DOHH2 (cell line): ENCODE data around the gene MAP2K3.

ENCODE experiments used
- H3F3A ChIP-seq: fragments of 200-600 bp; sonication (generic), shearing (Covaris generic); 2 replicates; pipeline ENCODE4 v1.6.0; 2016; ENCODE audit warnings: antibody characterized with exemption, mild to moderate bottlenecking; ENCODE audit not compliant: control insufficient read depth, insufficient read depth
- H3K27ac ChIP-seq: fragments of 200-600 bp; sonication (generic); 2 replicates; pipeline ENCODE4 v1.5.1; 2014; ENCODE audit warnings: low read depth, mild to moderate bottlenecking, low read length, moderate library complexity
- H3K27me3 ChIP-seq: fragments of 200-600 bp; sonication (generic); 2 replicates; pipeline ENCODE4 v1.6.1; 2014; ENCODE audit warnings: mild to moderate bottlenecking, low read length, mixed read lengths; ENCODE audit not compliant: control insufficient read depth
- H3K36me3 ChIP-seq: fragments of 200-600 bp; sonication (generic); 2 replicates; pipeline ENCODE4 v1.6.1; 2014; ENCODE audit warnings: mild to moderate bottlenecking, low read length, moderate library complexity, mixed read lengths; ENCODE audit not compliant: control insufficient read depth
- H3K4me1 ChIP-seq: fragments of 200-600 bp; sonication (generic); 2 replicates; pipeline ENCODE4 v1.6.1; 2014; ENCODE audit warnings: mild to moderate bottlenecking, low read length, mixed read lengths; ENCODE audit not compliant: control insufficient read depth
- H3K4me2 ChIP-seq: fragments of 200-600 bp; sonication (generic); 2 replicates; pipeline ENCODE4 v1.6.0; 2014; ENCODE audit warnings: mild to moderate bottlenecking, low read length, moderate library complexity
- H3K4me3 ChIP-seq: fragments of 200-600 bp; sonication (generic); 2 replicates; pipeline ENCODE4 v1.5.1; 2014; ENCODE audit warnings: mild to moderate bottlenecking, low read length, mixed read lengths
- H3K79me2 ChIP-seq: fragments of 200-600 bp; sonication (generic); 2 replicates; pipeline ENCODE4 v1.6.1; 2014; ENCODE audit warnings: mild to moderate bottlenecking, low read length, mixed read lengths; ENCODE audit not compliant: control insufficient read depth
- H3K9me2 ChIP-seq: fragments of 200-600 bp; sonication (generic); replicated peaks from 2 replicates; pipeline ENCODE4 v1.6.1; 2014; ENCODE audit warnings: mild to moderate bottlenecking, low read length, mixed read lengths; ENCODE audit not compliant: control insufficient read depth
- H3K9me3 ChIP-seq: fragments of 200-600 bp; sonication (generic); 2 replicates; pipeline ENCODE4 v1.6.1; 2014; ENCODE audit warnings: antibody characterized with exemption, low read length, mixed read lengths; ENCODE audit not compliant: control insufficient read depth, insufficient read depth
- H4K20me1 ChIP-seq: fragments of 200-600 bp; sonication (generic); 2 replicates; pipeline ENCODE4 v1.6.0; 2014; ENCODE audit warnings: low read depth, mild to moderate bottlenecking, antibody characterized with exemption, low read length, moderate library complexity; ENCODE audit not compliant: control insufficient read depth, insufficient read depth
- EZH2phosphoT487 ChIP-seq: fragments of 200-600 bp; sonication (generic); IDR thresholded peaks from 2 replicates; pipeline ENCODE4 v1.6.1; 2017; ENCODE audit warnings: borderline replicate concordance, mild to moderate bottlenecking, antibody characterized with exemption, low read length, moderate library complexity, mixed read lengths
- TF ChIP-seq, protein P1 (sequence below): fragments of 200-600 bp; sonication (generic); IDR thresholded peaks from one replicate; pipeline ENCODE4 v1.5.1; 2014; ENCODE audit warnings: antibody characterized with exemption, mild to moderate bottlenecking, low read depth, low read length; ENCODE audit not compliant: poor library complexity, severe bottlenecking

MAP2K3 gene

DNA sequence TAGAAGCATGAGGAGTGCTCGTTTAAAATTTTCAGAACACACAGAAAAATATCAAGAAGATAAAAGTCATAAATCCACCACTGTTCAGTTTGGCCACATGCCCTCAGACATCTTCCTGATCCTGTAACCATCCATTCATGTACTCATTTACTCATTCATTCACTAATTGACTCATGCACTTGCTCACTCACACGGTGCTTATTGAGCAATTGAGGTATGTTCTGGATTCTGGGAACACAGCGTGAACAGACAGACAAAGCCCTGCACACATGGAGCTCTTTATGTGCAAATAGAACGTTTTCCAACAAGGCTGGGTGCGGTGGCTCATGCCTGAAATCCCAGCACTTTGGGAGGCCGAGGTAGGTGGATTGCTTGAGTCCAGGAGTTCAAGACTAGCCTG is 21.1 kb upstream of the MAP2K3 start:
- Histone ChIP-seq H3K27ac (no peak overlapping the region), H3F3A (no peaks in the 10 kb centered on the region), H3K4me2 (no peak overlapping the region), H3K27me3 (no peaks in the 10 kb centered on the region), H3K36me3 (no peaks in the 10 kb centered on the region), H3K9me2 (no peaks in the 10 kb centered on the region), H3K9me3 (no peaks in the 10 kb centered on the region), H3K79me2 (no peaks in the 10 kb centered on the region), H4K20me1 (no peaks in the 10 kb centered on the region), H3K4me3 (no peak overlapping the region), H3K4me1 (peaks cover 13% of the 10 kb centered on the region)
- TF ChIP-seq, protein P1, sequence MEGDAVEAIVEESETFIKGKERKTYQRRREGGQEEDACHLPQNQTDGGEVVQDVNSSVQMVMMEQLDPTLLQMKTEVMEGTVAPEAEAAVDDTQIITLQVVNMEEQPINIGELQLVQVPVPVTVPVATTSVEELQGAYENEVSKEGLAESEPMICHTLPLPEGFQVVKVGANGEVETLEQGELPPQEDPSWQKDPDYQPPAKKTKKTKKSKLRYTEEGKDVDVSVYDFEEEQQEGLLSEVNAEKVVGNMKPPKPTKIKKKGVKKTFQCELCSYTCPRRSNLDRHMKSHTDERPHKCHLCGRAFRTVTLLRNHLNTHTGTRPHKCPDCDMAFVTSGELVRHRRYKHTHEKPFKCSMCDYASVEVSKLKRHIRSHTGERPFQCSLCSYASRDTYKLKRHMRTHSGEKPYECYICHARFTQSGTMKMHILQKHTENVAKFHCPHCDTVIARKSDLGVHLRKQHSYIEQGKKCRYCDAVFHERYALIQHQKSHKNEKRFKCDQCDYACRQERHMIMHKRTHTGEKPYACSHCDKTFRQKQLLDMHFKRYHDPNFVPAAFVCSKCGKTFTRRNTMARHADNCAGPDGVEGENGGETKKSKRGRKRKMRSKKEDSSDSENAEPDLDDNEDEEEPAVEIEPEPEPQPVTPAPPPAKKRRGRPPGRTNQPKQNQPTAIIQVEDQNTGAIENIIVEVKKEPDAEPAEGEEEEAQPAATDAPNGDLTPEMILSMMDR: no peak
- no peak for TF ChIP-seq EZH2phosphoT487

DNA sequence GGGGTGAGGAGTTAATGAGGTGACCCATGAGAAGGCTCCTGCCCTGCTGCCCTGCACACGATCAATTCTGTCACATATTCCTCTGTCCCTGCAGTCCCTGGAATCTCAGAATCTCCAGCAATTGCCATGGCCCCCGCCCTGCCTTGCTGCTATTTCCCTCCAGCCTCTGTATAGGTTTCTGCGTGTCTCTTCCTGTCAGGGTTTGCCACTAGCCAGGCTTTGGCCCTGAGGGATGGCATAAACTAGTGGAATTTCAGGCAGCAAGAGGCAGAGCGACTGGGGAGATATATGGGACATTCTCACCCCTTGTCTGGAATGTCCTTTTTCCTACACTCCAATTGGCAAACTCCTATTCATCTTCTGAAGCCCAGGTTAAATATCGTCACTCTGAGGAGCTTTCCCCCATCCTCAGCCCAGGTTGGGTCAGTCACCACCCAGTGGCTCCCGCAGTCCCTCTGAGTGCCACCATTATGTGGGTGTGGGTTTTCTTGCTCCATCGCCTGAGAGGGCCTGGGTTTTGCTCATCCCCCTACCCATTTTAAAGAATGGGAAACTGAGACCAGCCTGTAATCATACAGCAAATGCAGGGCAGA is 15.8 kb upstream of the MAP2K3 start:
- Histone ChIP-seq H3K4me2 (no peak overlapping the region; the same call in 1 of the 2 replicates), H3K4me3 (no peak overlapping the region)
- no peak for TF ChIP-seq EZH2phosphoT487
- TF ChIP-seq, protein P1: no peak

DNA sequence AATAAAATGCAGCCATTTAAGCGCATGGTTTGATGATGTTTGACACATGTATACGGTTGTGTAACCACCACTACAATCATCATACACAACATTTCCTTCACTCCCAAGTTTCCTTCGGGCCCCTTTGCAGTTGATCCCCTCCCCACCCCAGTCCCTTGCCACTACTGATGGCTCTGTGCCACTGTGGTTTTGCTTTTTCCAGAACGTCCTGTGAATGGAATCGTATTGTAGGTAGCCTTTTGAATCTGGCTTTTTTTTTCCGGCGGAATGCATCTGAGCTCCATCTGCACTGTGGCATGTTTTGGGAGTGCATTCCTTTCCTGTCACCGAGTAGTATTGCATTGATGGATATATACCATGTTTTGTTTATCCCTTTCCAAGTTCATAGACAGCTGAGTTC is 15.1 kb upstream of the MAP2K3 start:
- H3K4me2 ChIP-seq: no peak overlapping the region
- H3K4me1 ChIP-seq: peaks cover 15% of the 10 kb centered on the region
- H3K79me2 ChIP-seq: no peaks in the 10 kb centered on the region
- no peaks in the 10 kb centered on the region for H3K9me2 ChIP-seq
- no peaks in the 10 kb centered on the region for H3K9me3 ChIP-seq
- no peak overlapping the region for H3K4me3 ChIP-seq
- no peaks in the 10 kb centered on the region for H3K36me3 ChIP-seq
- no peak overlapping the region for H3K27ac ChIP-seq
- H4K20me1 ChIP-seq: no peaks in the 10 kb centered on the region
- H3K27me3 ChIP-seq: no peaks in the 10 kb centered on the region
- H3F3A ChIP-seq: no peaks in the 10 kb centered on the region
- TF ChIP-seq, protein P1: no peak
- TF ChIP-seq EZH2phosphoT487: no peak

More for the DNA sequence above, 15.8 kb upstream of the MAP2K3 start:
- Histone ChIP-seq H3K27me3 (no peaks in the 10 kb centered on the region), H3K27ac (no peak overlapping the region), H3K9me3 (no peaks in the 10 kb centered on the region), H3K79me2 (no peaks in the 10 kb centered on the region), H3K36me3 (no peaks in the 10 kb centered on the region), H3K4me1 (peaks cover 14% of the 10 kb centered on the region), H3F3A (no peaks in the 10 kb centered on the region), H3K9me2 (no peaks in the 10 kb centered on the region), H4K20me1 (no peaks in the 10 kb centered on the region)
